ENCODE measurements around the gene PHOX2B. TPM values are rescaled to one million over a fixed set of nuclear protein-coding genes. Genes with fewer than 3 reads are reported as not detected.

PHOX2B gene
- polyA plus RNA-seq (2012; rRNA removed): 0.95 and 2.2 TPM in 2 replicates
- 2.2 and 4.3 TPM in 2 replicates for polyA plus RNA-seq (2012; cell fraction: cytosol; rRNA removed)
- polyA plus RNA-seq (2012; cell fraction: nucleus; rRNA removed): 0.93 and 2.3 TPM in 2 replicates

GRCh38 chr4:41748571-41749475, at the start of gene PHOX2B:
TSS of gene PHOX2B (minus strand) at chr4:41748725. CDS start at chr4:41748610, 115 bp downstream.
- Histone ChIP-seq H3K27ac (ENCODE audit: low read depth in 2 of 2, low read length in 1 of 2) (peak within 1 kb of the TSS in 1 of 2 experiments; percentile 100; a peak in 2 of 4 replicates), H3K4me2 (no peak within 1 kb of the TSS), H4K20me1 (ENCODE audit: insufficient read depth) (no peaks in the 10 kb centered on the region), H3K9ac (no peak within 1 kb of the TSS), H3K4me1 (ENCODE audit: control insufficient read depth in 1 of 2, insufficient read depth in 2 of 2, low read depth in 1 of 2, low read length in 1 of 2) (peaks cover 0 to 22% of the 10 kb centered on the region in 2 experiments; a peak in 2 of 4 replicates), H3K9me3 (no peaks in the 10 kb centered on the region), H3K4me3 (ENCODE audit: low read depth in 2 of 2, low read length in 1 of 2) (peak within 1 kb of the TSS in 1 of 2 experiments; percentile 56; a peak in 2 of 4 replicates), H3F3A (replicated peaks; ENCODE audit: insufficient read depth) (no peaks in the 10 kb centered on the region), H3K36me3 (replicated peaks in 1 of 2; ENCODE audit: control insufficient read depth in 1 of 2, insufficient read depth in 2 of 2, low read length in 1 of 2) (peaks cover 0 to 1% of the 10 kb centered on the region in 2 experiments), H3K9me2 (no peaks in the 10 kb centered on the region), H3K79me2 (ENCODE audit: insufficient read depth) (no peaks in the 10 kb centered on the region), H3K27me3 (ENCODE audit: insufficient read depth) (peaks cover 83% of the 10 kb centered on the region), H2AFZ (ENCODE audit: low read depth) (no peak within 1 kb of the TSS)
- no peak for TF ChIP-seq GABPA (IDR thresholded peaks at IDR 0.05; ENCODE audit: low read depth)
- TF ChIP-seq RXRA (IDR thresholded peaks at IDR 0.05; ENCODE audit: borderline replicate concordance, low read depth): no peak
- no peak for TF ChIP-seq USF1 (IDR thresholded peaks at IDR 0.05; ENCODE audit: borderline replicate concordance, low read depth)
- TF ChIP-seq TAF1 (IDR thresholded peaks at IDR 0.05; ENCODE audit: borderline replicate concordance, low read depth, low read length): peak; percentile 45; the same call in 1 of the 2 replicates
- TF ChIP-seq SIN3A (IDR thresholded peaks at IDR 0.05; ENCODE audit: borderline replicate concordance, low read depth, low read length): no peak
- no peak for TF ChIP-seq EZH2phosphoT487 (IDR thresholded peaks at IDR 0.05; ENCODE audit: borderline replicate concordance, low read depth)
- TF ChIP-seq RCOR1 (IDR thresholded peaks at IDR 0.05; ENCODE audit: low read length): peak; percentile 71
- peak; percentile 38; the same call in 1 of the 2 replicates for TF ChIP-seq GATA2 (CRISPR knock-in tag; IDR thresholded peaks at IDR 0.05)
- peak; percentile 24 for TF ChIP-seq RAD21 (IDR thresholded peaks at IDR 0.05; ENCODE audit: low read length)
- peak; percentile 2 for TF ChIP-seq CHD2 (IDR thresholded peaks at IDR 0.05; ENCODE audit: low read length, partially characterized antibody)
- TF ChIP-seq MXI1 (IDR thresholded peaks at IDR 0.05; ENCODE audit: low read depth, low read length): peak; percentile 47; the same call in 1 of the 2 replicates
- TF ChIP-seq FOXM1 (IDR thresholded peaks at IDR 0.05; ENCODE audit: low read depth): no peak
- no peak for TF ChIP-seq TEAD4 (IDR thresholded peaks at IDR 0.05; ENCODE audit: borderline replicate concordance, insufficient read depth)
- no peak for TF ChIP-seq SMC3 (IDR thresholded peaks at IDR 0.05; ENCODE audit: low read depth, low read length)
- peak in 1 of 2 experiments; percentile 86; a peak in 2 of 4 replicates for TF ChIP-seq EP300 (IDR thresholded peaks at IDR 0.05; ENCODE audit: borderline replicate concordance in 1 of 2, low read depth in 1 of 2, low read length in 1 of 2)
- TF ChIP-seq MAX (IDR thresholded peaks at IDR 0.05; ENCODE audit: low read depth): no peak
- no peak for TF ChIP-seq JUND (IDR thresholded peaks at IDR 0.05)
- TF ChIP-seq PBX3 (IDR thresholded peaks at IDR 0.05): peak; percentile 8; the same call in 1 of the 2 replicates
- TF ChIP-seq POLR2AphosphoS5 (IDR thresholded peaks at IDR 0.05; ENCODE audit: low read depth, low read length): no peak
- no peak for TF ChIP-seq FOSL2 (IDR thresholded peaks at IDR 0.05; ENCODE audit: borderline replicate concordance, low read depth)
- TF ChIP-seq FOXJ3 (CRISPR knock-in tag; IDR thresholded peaks at IDR 0.05): peak; percentile 58; the same call in 1 of the 2 replicates
- TF ChIP-seq USF2 (IDR thresholded peaks at IDR 0.05; ENCODE audit: borderline replicate concordance, low read depth, low read length): no peak
- 10% methylated on average over 15 of the region's 15 CpGs for WGBS (ENCODE audit: low lambda C conversion rate)
- peak; percentile 79 for DNase-seq
- ChIA-PET CTCF (interaction anchor here (0.7 to 4.5 kb wide), 18 partner anchors 15 to 470 kb away, joined by 3 to 35 read pairs (median 6); no protein-coding TSS in a partner anchor), POLR2A (interaction anchor here (0.6 to 6.3 kb wide), 21 partner anchors 8 to 558 kb away, joined by 3 to 461 read pairs (median 4); partner anchors contain the start of gene TMEM33)

Data from SK-N-SH (cell line).